ENCODE measurements around the gene TLCD4. TPM values are rescaled to one million over a fixed set of nuclear protein-coding genes. Genes with fewer than 3 reads are reported as not detected.
A peak's percentile ranks its signal among the peaks of the same experiment; 100 is the strongest.

TLCD4 gene
- total and polyA plus RNA-seq, 2 of the 13 experiments (the other 11 are each of a cell fraction or from before 2014, with no cell fraction given): 4.7 to 14.5 TPM

GRCh38 chr1:95122151-95122697, 5.1 kb downstream of the TLCD4 start (continued):
- TF ChIP-seq ZNF503 (CRISPR knock-in tag; IDR thresholded peaks at IDR 0.05) (peak; percentile 94), ZNF101 (CRISPR knock-in tag; IDR thresholded peaks at IDR 0.05; ENCODE audit: borderline replicate concordance, low read depth) (no peak), ZNF580 (CRISPR knock-in tag; IDR thresholded peaks at IDR 0.05; ENCODE audit: borderline replicate concordance, low read depth) (peak; percentile 77; the same call in 1 of the 2 replicates), IRX3 (CRISPR knock-in tag; IDR thresholded peaks at IDR 0.05; ENCODE audit: borderline replicate concordance, low read depth) (peak; percentile 74; the same call in 1 of the 2 replicates), GFI1 (CRISPR knock-in tag; IDR thresholded peaks at IDR 0.05; ENCODE audit: borderline replicate concordance) (peak; percentile 100), KLF11 (CRISPR knock-in tag; IDR thresholded peaks at IDR 0.05) (no peak), MYC (CRISPR knock-in tag; IDR thresholded peaks at IDR 0.05; ENCODE audit: borderline replicate concordance) (peak; percentile 75), CENPBD1 (CRISPR knock-in tag; IDR thresholded peaks at IDR 0.05; ENCODE audit: borderline replicate concordance, low read depth) (no peak), RXRA (CRISPR knock-in tag; IDR thresholded peaks at IDR 0.05) (peak; percentile 97), ZNF615 (CRISPR knock-in tag; IDR thresholded peaks at IDR 0.05; ENCODE audit: borderline replicate concordance) (0 out of 2 replicates have a peak, but pooled peaks have one; percentile 42), CTCF (CRISPR knock-in tag; IDR thresholded peaks at IDR 0.05) (peak; percentile 20; the same call in 1 of the 2 replicates), RFX5 (IDR thresholded peaks at IDR 0.05; ENCODE audit: low read depth, low read length) (no peak), SIN3B (IDR thresholded peaks at IDR 0.05; ENCODE audit: low read length) (no peak), ZNF704 (CRISPR knock-in tag; IDR thresholded peaks at IDR 0.05; ENCODE audit: borderline replicate concordance) (no peak), KDM3A (CRISPR knock-in tag; IDR thresholded peaks at IDR 0.05; ENCODE audit: low read depth) (peak; percentile 84), ZFP36L1 (CRISPR knock-in tag; IDR thresholded peaks at IDR 0.05) (peak; percentile 78; the same call in 1 of the 2 replicates), HNF1A (IDR thresholded peaks at IDR 0.05; ENCODE audit: low read depth) (peak; percentile 56; the same call in 1 of the 2 replicates), HNF1A (CRISPR knock-in tag; IDR thresholded peaks at IDR 0.05; ENCODE audit: borderline replicate concordance) (peak; percentile 76; the same call in 1 of the 2 replicates), ZNF747 (CRISPR knock-in tag; IDR thresholded peaks at IDR 0.05; ENCODE audit: borderline replicate concordance) (peak; percentile 48; the same call in 1 of the 2 replicates), NCOR1 (IDR thresholded peaks at IDR 0.05; ENCODE audit: borderline replicate concordance, low read length) (peak; percentile 97)
